Measurements from ENCODE around the gene POLR3K. TPM values are rescaled to one million over a fixed set of nuclear protein-coding genes. Genes with fewer than 3 reads are reported as not detected.

POLR3K gene
- total and polyA plus RNA-seq, 8 donors: 9.6 to 13.4 (median 11.3) TPM

- Histone ChIP-seq H3K4me1 (no peaks in the 10 kb centered on the region), H3K36me3 (peaks cover 0 to 60% of the 10 kb centered on the region in 2 donors), H3K4me3 (no peak overlapping the region), H3K9me3 (no peaks in the 10 kb centered on the region), H3K27me3 (no peaks in the 10 kb centered on the region), H3K27ac (no peak overlapping the region)
- no peak for TF ChIP-seq CTCF (IDR thresholded peaks at IDR 0.05)
- ATAC-seq (peak; percentile 66), DNase-seq (peak in 1 of 4 donors; percentile 67)
- intact Hi-C loops (cut with DNase I): no loop called here
These were observed 38.1 kb upstream of the POLR3K start for GRCh38 chr16:91484-91883.

GRCh38 chr16:89391-90302, 36.2 kb upstream of the POLR3K start:
- intact Hi-C loops (cut with DNase I): no loop called here
- TF ChIP-seq CTCF (IDR thresholded peaks at IDR 0.05): no peak
- H3K36me3 ChIP-seq: peaks cover 0 to 77% of the 10 kb centered on the region in 2 donors
- no peaks in the 10 kb centered on the region for H3K27me3 ChIP-seq
- ATAC-seq (no peak), DNase-seq (peak in 1 of 4 donors; percentile 55)
- no peak overlapping the region for H3K4me3 ChIP-seq
- H3K9me3 ChIP-seq: no peaks in the 10 kb centered on the region
- H3K27ac ChIP-seq: no peak overlapping the region
- peaks cover 9 to 17% of the 10 kb centered on the region in 2 donors for H3K4me1 ChIP-seq

- no peak overlapping the region for H3K4me3 ChIP-seq
- H3K27ac ChIP-seq: no peak overlapping the region
These were observed 35.2 kb upstream of the POLR3K start for GRCh38 chr16:88613-89012.

GRCh38 chr16:86483-86952, 33.1 kb upstream of the POLR3K start:
- Histone ChIP-seq H3K9me3 (no peaks in the 10 kb centered on the region), H3K4me3 (no peak overlapping the region), H3K27me3 (no peaks in the 10 kb centered on the region), H3K36me3 (peaks cover 0 to 70% of the 10 kb centered on the region in 2 donors), H3K27ac (peak overlapping the region in 1 of 2 donors; percentile 73), H3K4me1 (peaks cover 16 to 28% of the 10 kb centered on the region in 2 donors)
- no peak for ATAC-seq
- no peak for TF ChIP-seq CTCF (IDR thresholded peaks at IDR 0.05)
- intact Hi-C loops (cut with DNase I): no loop called here
- DNase-seq: no peak

More at GRCh38 chr16:88613-89012, 35.2 kb upstream of the POLR3K start:
- ATAC-seq (no peak), DNase-seq (no peak)
- no peak for TF ChIP-seq CTCF (IDR thresholded peaks at IDR 0.05)
- Histone ChIP-seq H3K4me1 (peaks cover 16 to 27% of the 10 kb centered on the region in 2 donors), H3K36me3 (peaks cover 0 to 81% of the 10 kb centered on the region in 2 donors), H3K27me3 (no peaks in the 10 kb centered on the region), H3K9me3 (no peaks in the 10 kb centered on the region)
- intact Hi-C loops (cut with DNase I): no loop called here

GRCh38 chr16:85865-86264, 32.5 kb upstream of the POLR3K start:
- Histone ChIP-seq H3K27ac (peak overlapping the region; percentile 60 to 73), H3K4me3 (no peak overlapping the region), H3K4me1 (peaks cover 16 to 29% of the 10 kb centered on the region in 2 donors), H3K27me3 (no peaks in the 10 kb centered on the region), H3K9me3 (no peaks in the 10 kb centered on the region), H3K36me3 (peaks cover 0 to 71% of the 10 kb centered on the region in 2 donors)
- no peak for TF ChIP-seq CTCF (IDR thresholded peaks at IDR 0.05)
- DNase-seq (no peak), ATAC-seq (no peak)
- intact Hi-C loops (cut with DNase I): no loop called here

Measured in left lung (tissue), 10 donors.